ENCODE data around the gene PMVK.

The PMVK gene

DNA sequence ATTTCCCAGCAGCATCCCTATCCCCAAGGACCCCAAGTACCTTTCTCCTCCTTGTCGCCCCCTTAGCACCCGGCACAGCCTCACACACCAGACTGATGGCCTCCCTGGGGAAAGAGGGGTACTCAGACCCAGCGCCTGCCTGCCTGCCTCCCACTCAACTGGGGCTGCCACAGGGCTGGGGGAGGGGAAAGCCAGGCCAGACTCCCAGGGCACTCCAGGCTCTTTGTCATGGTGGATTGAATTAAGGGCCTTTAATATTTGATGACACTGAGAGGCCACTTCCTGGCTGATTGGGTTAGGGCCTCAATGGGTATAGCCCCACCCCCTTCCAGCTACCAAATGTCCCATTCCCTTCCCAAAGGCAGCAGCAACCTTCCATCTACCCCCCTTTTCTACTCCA is 32.2 kb upstream of the PMVK start:
- DNase-seq: no peak
- in situ Hi-C loops (cut with MboI; ENCODE audit: low pct_unique_long_range_greater_than_20kb, low sequenced_read_pairs): no loop called here

- no peak for DNase-seq
These were observed 30.9 kb upstream of the PMVK start for GRCh38 chr1:154967331-154967950.

GRCh38 chr1:154966111-154966510 is 29.6 kb upstream of the PMVK start:
- in situ Hi-C loops (cut with MboI; ENCODE audit: low pct_unique_long_range_greater_than_20kb, low sequenced_read_pairs): no loop called here
- DNase-seq: no peak

More at GRCh38 chr1:154967331-154967950, 30.9 kb upstream of the PMVK start:
- in situ Hi-C loops (cut with MboI; ENCODE audit: low pct_unique_long_range_greater_than_20kb, low sequenced_read_pairs): no loop called here

- no peak for DNase-seq
- in situ Hi-C loops (cut with MboI; ENCODE audit: low pct_unique_long_range_greater_than_20kb, low sequenced_read_pairs): no loop called here
These were observed 27.8 kb upstream of the PMVK start for GRCh38 chr1:154964359-154964758.

DNA sequence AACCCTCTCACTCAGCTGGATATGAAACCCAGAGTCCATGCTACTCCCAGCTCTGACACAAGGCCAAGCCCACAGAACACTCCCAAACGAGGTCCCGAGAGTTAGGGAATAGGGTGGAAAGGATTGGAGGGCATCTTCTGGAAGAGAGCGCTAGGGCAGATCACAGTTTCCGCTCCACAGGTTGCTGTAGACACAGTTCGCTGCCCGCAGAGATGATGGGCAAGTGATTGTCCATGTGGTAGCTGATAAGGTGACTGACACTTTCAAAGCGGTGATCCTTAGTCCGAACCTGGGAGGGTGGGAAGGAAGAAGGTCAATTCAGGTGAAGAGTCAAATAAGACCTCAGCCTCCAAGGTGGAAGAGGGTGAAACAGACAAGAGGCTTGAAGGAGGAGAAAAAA is 27.1 kb upstream of the PMVK start:
- in situ Hi-C loops (cut with MboI; ENCODE audit: low pct_unique_long_range_greater_than_20kb, low sequenced_read_pairs): no loop called here
- DNase-seq: no peak

GRCh38 chr1:154962795-154963330 is 26.3 kb upstream of the PMVK start:
- no peak for DNase-seq
- in situ Hi-C loops (cut with MboI; ENCODE audit: low pct_unique_long_range_greater_than_20kb, low sequenced_read_pairs): no loop called here

DNA sequence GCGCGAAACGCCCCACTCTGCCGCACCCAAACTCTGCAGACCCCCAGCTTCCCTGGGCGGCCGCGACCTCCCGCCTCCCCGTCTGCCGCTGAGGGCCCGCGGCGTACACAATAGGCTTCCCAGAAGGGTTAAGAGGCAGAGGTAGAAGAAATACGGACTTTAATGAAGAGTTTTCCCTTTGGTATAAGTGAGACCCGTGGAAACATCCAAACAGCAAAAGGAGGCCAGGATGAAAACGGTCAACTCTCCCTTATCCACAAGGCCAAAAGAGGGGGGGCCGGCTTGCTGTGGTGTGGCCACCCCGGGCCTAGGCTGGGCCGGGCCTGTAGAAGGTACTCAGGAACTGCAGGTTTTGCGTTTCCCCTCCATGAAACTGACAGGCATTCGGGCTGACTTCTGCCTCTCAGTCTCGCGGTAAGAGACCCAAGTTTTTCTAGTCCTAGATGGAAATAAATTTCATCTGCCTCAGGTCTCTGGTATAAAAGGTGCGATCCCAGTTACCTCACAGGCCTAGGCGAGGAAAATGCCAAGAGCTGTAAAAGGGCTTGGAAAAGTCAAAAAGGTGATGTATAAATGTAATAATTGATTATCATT is 25.7 kb upstream of the PMVK start:
- peak; percentile 64 for DNase-seq
- in situ Hi-C loops (cut with MboI; ENCODE audit: low pct_unique_long_range_greater_than_20kb, low sequenced_read_pairs): no loop called here

DNA sequence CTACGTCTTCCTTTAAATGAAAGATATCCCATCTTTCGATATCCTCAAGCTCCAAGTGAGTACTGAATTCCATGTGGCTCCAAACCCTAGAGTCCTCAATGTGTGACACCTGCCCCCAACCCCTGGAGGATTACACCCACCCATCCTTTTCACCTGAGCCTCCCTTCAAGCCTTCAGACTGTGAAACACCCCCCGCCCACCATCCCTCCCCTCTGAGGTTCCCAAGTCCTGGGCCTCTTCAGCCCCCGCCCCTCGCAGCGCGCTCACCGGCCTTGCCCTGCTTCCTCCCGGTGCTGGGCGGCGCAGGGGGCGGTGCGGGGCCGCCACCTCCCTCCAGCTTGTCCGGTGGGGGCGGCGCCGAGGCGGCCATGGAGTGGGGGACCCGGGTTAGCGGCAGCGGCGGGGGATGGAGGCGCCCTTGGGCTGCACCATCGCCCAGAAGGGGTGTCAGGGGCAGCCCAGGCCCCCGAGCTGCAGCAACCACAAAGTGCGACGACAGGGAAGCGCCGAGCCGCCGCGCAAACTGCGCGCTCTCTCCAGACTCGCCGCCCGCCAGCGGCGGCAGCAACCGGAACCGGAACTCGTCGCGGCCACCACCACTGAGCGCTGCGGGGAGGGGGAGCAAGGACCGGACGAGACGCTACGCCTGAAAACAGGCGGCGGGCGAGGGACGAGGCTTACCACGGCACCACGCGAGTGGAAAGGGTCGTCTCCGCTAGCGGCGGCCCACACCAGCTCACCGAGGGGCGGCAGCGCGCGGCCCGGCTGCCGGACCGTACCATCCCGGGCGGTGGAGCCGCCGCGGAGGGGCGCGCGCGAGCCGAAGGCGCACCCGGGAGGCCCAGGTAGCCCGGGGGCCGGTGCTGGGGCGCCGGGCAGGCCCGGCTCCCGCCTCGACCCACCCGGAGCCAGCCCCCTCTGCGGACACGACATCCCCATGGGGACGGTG is 25.0 kb upstream of the PMVK start, which contains the start of gene PYGO2:
Gene PYGO2 (minus strand): TSS at position 576 of the 949 bp plus-strand sequence. CDS start 206 bp downstream, at position 370.
- in situ Hi-C loops (cut with MboI; ENCODE audit: low pct_unique_long_range_greater_than_20kb, low sequenced_read_pairs): no loop called here
- DNase-seq: peak; percentile 85

DNA sequence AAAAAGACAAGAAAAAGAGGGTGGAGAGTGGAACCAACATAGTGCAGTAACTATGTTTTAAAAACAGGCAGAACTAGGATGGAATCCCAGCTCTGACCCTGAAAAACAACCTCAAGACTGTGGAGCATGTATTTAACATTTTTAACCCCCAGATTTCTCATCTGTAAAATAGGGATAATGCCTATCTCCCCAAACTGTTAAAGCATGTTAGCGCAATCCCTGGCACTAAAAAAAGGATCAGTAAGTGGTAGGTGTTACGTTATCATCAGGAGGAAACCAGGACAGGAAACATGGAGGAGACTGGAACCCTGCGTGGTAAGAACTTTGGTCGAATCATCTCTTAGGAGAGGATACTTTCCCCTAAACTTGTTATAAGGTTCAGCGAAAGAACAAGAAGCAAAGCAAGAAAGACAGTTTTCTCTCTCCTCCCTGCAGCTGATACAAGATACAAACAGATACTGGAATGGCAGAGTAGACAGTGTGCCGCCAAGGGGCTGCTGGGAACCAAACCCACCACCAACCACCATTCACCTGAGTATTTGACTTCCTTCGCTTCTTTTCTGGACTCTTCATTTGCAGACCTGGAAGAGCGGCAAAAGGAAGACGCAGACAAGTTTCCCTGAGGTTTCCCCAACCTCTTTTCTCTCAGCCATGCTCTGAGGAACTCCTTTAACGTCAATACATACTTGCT is 24.1 kb upstream of the PMVK start:
- DNase-seq: no peak
- in situ Hi-C loops (cut with MboI; ENCODE audit: low pct_unique_long_range_greater_than_20kb, low sequenced_read_pairs): no loop called here

- in situ Hi-C loops (cut with MboI; ENCODE audit: low pct_unique_long_range_greater_than_20kb, low sequenced_read_pairs): no loop called here
These were observed 22.9 kb upstream of the PMVK start for GRCh38 chr1:154959426-154959780.

DNA sequence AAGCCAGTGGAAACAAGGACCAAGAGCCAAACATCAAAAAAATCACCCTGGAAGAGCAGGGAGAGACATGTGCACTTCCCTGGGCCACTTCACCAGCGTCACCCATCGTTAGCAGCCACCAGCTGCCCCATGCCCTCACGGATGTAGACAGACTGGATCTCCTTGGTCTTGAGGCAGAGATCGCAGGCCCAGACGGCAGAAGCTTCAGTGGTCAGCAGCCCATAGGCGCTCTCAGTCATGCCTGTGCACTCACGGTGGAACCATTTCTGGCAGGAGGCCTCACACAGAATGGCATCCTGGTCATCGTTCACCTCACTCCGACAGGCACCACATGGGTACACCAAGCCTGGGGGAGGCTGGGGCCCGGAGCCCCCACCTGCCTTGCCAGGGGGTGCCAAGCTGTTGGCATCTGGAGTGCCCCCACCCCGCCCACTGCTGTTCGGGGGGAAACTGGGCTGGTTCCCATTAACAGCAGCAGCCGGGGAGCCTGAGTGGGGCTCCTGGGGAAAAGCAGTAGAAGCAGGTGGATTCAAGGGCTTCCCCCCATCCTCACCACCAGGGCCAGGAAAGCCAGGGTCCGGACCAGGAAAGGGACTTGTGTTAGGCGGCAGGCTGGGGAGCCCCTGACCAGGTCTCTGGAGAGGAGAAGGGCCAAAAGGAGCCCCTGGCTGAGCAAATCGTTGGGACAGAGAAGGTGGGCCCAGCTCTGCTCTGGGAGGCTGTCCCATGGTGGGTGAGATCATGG is 22.3 kb upstream of the PMVK start:
- no peak for DNase-seq
- in situ Hi-C loops (cut with MboI; ENCODE audit: low pct_unique_long_range_greater_than_20kb, low sequenced_read_pairs): no loop called here

More at GRCh38 chr1:154959426-154959780, 22.9 kb upstream of the PMVK start:
- no peak for DNase-seq

DNA sequence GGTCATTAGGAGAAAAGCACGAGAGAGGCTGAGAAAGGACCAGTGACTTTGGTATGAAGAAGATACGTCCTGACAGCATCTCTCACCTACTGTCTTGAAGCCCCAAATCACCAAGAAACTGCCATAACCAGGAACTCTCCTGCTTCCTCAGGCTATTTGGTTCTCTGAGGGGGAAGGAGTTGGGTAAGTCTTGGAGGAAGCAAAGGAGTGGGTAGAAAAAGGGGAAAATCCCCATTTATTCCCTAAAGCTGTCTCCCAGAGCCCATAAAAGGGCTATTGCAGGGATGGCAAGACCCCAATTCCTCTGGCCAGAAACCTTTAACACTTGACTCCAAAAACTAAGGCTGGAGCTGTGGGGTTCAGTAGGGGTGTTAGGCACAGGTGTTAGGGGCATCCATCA is 21.5 kb upstream of the PMVK start:
- DNase-seq: no peak
- in situ Hi-C loops (cut with MboI; ENCODE audit: low pct_unique_long_range_greater_than_20kb, low sequenced_read_pairs): no loop called here

DNA sequence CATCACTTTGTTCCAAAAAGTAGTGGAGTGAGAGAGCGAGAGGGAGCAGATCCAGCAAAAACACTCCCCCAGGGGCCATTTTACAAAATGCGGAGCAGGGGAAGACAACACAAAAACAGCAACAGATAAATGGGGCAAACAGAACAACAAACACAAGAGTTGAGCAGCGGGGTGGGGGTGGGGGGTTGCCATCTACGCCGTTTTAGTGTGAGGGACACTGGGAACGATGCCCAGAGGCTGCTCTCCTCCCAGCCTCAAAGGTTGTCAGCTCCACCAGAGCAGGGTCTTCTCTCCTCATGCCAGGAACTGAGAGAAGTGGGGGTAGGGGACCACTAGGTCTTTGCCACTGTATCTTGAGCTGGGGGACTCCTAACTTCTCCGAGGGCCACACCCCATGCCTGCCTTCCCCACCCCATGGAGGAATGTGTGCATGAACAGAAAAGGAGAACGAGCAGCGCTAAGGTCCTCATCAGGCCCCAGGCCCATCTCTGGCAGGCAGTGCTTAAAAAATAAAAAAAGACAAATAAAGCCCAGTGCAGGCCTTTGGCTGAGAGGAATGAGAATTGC is 20.7 kb upstream of the PMVK start:
- no peak for DNase-seq
- in situ Hi-C loops (cut with MboI; ENCODE audit: low pct_unique_long_range_greater_than_20kb, low sequenced_read_pairs): no loop called here

DNA sequence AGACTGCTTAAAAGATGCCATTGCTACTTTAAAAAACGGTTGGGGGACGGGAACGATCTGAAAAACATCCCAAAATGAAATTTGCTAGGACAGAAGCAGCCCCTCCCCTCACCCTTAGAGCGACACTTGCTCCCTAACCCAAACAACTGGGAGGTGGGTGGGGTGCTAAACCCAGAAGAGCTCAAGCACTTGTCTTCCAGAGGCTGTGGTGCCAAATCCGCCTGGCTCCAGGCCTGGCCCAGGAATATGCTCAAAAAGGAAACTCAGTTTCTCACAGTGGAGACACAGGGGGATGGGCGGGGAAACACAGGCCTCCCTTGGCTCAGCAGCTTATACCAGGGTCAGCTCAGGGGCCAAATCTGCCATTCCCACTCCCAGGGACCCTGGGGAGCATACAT is 20.0 kb upstream of the PMVK start:
- in situ Hi-C loops (cut with MboI; ENCODE audit: low pct_unique_long_range_greater_than_20kb, low sequenced_read_pairs): no loop called here
- no peak for DNase-seq

DNA sequence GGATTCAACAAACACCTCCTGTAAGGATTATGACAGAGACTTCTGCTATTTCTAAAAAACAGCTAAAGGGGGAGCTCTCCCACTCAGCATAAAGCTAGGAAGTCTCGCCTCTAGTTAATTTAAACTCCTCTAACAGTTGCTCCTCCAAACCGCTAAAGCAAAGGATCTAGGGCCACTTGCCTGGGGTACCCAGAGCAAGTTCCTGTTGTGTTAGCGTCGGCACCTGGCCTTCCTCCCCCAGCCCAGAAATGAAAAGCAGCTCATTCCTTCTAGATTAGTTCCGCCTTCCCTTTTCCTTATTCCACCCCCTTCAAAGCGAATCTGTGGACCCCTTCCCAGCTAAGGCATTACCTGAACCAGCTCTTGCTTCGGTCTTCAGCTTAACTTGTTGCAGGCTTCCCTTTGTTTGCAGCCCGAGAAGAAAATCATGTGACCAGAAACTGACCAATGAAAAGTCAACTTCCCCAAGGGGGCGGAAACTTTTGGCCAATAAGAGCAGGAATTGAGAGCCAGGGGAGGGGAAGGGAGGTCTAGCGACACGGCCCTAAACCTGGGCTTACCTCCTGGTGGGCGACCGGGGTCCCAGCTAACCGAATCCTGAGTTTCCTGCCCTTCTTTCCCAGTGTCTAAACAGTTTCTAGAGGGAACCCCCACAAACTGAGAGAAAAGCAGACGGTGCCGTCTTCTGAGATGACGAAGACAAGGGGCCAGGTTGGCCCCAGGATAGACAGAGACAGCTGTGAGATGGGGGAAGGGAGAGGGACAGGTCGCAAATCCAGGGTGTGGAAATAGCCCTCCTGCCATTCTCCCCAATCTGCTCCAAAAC is 19.4 kb upstream of the PMVK start, which contains the start of gene PBXIP1:
Gene PBXIP1 (minus strand): TSS at position 382 of the 826 bp plus-strand sequence. CDS start 2,378 bp downstream, outside the sequence.
- in situ Hi-C loops (cut with MboI; ENCODE audit: low pct_unique_long_range_greater_than_20kb, low sequenced_read_pairs): no loop called here
- peak; percentile 98 for DNase-seq

DNA sequence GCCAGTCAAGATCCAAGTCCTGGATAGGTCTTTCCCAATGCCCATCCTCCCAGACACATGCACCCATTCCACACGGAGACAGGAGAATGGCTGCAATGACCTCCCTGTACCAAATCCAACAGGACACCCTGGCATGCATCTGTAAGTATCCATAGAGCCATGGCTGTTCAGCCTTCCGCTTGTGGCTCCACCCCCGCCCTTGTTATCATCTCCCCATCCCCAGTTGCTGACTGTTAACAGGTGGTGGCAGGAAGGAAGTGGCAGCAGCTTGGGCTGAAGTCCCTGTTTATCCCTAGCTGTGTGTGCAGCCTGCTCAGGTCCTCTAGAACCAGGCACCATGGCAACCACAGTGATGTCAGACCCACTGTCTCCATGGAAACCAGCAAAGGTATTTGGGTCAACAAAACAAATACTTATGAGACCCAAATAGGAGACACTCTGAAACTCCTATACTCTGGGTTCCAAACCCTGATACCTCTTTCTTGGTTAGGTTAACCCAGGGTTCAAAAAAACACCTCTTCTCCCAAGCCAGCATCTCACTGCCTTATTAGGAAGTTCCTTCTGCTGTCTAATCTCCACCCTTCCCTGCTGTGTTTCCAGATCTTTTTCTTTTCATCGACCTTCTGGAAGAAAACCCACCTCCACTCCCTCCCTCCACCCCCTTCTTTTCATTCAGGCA is 18.7 kb upstream of the PMVK start:
- DNase-seq: peak; percentile 84
- in situ Hi-C loops (cut with MboI; ENCODE audit: low pct_unique_long_range_greater_than_20kb, low sequenced_read_pairs): no loop called here

GRCh38 chr1:154954541-154954940 is 18.0 kb upstream of the PMVK start:
- DNase-seq: no peak
- in situ Hi-C loops (cut with MboI; ENCODE audit: low pct_unique_long_range_greater_than_20kb, low sequenced_read_pairs): no loop called here

All from KBM-7 (cell line).